Posterior vena cava (tissue), 2 donors: ENCODE results near the gene PARVA. TPM values are rescaled to one million over a fixed set of nuclear protein-coding genes. Genes with fewer than 3 reads are reported as not detected.

Experiments
- DNase-seq: peaks from one replicate; pipeline ENCODE4 v3.0.0-alpha.2; 2020; ENCODE audit warnings: low spot score
- intact Hi-C, 2 donors: fragments of 100-400 bp; cut with DNase I; formaldehyde crosslinking; loops; one replicate each; pipeline versions ENCODE4 v1.14.1 to v1.14.2; 2022 to 2023
- total RNA-seq, 2 donors: library from RNA; stranded (reverse); fragmentation: NEBNext Ultra II Directional; extraction: Animal tissue kit (Norgen Biotek cat#: 25700); gene quantifications; one replicate each; pipeline ENCODE4 v1.2.1, GENCODE V29; 2021
- donor health status: DM: yes; HTN: yes; CAD: no.
- donor health status: DM: yes; HTN: yes; CAD: no.

PARVA gene
- total RNA-seq, 2 donors from 2014 or later, result 151 to 172 TPM

- DNase-seq, result no peak
- intact Hi-C loops, result no loop called here
Measured at GRCh38 chr11:12473381-12473780, 96.0 kb downstream of the PARVA start.

DNA sequence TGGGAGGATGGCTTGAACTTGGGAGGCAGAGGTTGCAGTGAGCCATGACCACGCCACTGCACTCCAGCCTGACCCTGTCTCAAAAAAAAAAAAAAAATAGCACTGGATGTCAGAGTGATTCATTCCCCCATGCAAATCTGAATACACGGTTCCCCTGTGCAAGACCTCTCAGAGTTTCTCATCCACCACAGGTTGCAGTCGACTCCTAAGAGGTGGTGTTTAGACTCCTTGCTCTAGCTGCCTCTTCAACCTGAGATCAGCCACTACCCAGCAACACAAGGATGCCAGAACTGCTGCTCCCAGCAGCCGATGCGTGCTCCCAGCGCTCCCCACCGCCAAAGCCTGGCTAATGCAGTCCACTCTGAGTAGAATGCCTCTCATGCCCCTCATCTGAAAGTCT is 97.5 kb downstream of the PARVA start:
- intact Hi-C loops, result no loop called here
- no peak for DNase-seq

DNA sequence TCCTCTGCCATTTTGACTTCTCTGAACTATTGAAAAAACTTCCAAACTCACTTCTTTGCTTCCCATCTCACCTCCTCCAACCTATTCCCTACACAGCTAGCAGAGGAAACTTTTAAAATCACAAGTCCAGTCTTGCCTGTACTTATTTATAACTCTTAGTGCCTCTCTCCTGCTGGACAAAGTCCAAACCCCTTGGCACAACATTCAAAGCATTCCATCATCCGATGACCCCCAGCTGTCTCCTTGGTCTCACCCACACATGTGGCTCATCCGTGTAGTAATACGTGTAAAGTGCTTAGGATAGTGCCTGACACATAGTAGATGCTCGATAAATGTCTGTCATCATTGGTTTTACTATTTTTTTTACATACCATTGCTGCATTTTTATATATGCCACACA is 101.4 kb downstream of the PARVA start:
- intact Hi-C loops, result no loop called here
- no peak for DNase-seq

DNA sequence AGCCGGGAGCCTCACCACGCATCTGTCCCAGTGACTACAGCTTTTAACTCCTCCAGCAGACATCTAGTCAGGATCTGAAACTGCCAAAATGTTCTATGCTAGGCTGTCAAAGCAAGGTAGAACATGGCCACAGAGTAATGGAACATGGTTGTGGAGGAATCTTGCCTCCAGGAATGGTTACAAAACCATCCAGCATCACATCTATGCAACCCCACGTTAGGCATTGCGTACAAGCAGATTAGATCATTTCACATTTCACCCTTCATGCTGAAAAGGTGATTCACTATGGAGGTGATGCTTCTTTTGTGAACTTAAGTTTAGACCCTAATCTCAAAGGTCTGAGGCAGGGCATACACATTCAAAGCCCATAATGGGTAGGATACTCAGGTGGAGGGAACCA is 103.0 kb downstream of the PARVA start:
- intact Hi-C loops, result no loop called here
- DNase-seq, result no peak

GRCh38 chr11:12482839-12483238 is 105.5 kb downstream of the PARVA start:
- DNase-seq, result no peak
- intact Hi-C loops, result no loop called here

DNA sequence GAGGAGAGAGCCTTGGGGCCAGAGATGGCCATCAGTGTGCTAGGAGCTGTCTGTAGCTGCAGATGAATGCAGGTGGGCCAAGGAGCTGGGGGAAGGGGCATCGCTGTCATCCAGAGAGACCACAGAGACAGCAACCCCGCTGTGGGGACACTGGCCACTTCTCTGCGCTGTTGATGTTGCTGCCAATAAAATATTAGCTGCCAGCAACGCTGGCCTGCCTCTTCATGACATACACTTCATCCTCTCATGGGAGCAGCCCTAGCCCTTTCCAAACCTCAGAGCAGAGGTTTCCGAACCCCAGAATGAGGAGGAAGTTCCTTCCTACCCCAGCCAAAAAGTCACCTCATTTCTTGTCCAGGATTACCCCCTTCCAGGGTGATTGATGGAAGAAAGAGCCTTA is 106.2 kb downstream of the PARVA start:
- DNase-seq, result no peak
- intact Hi-C loops, result no loop called here

- no peak for DNase-seq
- intact Hi-C loops, result no loop called here
Measured at GRCh38 chr11:12485328-12485727, 108.0 kb downstream of the PARVA start.

DNA sequence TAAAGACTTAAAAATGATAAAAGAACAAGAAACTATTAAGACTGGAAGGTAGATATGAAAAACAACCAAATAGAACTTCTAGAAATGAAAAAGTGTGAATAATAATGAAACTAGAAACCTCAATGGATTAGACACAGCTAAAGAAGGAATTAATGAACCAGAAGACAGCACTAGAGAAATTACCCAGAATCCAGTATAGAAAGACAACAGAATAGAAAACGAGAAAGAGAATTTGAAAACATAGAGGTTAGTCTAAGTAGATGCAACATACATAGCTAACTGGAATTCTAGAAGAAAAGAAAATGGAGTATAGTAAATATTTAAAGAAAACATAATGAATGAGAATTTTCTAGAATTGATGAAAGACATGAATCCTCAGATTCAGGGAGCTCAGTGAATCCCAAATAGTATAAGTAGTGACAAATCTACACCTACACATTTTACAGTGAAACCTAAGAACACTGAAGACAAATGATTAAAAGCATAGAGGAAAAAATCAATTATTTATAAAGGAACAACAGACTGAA is 111.9 kb downstream of the PARVA start:
- intact Hi-C loops, result no loop called here
- DNase-seq, result no peak

- intact Hi-C loops, result no loop called here
- DNase-seq, result no peak
Measured at GRCh38 chr11:12494699-12495098, 117.3 kb downstream of the PARVA start.

DNA sequence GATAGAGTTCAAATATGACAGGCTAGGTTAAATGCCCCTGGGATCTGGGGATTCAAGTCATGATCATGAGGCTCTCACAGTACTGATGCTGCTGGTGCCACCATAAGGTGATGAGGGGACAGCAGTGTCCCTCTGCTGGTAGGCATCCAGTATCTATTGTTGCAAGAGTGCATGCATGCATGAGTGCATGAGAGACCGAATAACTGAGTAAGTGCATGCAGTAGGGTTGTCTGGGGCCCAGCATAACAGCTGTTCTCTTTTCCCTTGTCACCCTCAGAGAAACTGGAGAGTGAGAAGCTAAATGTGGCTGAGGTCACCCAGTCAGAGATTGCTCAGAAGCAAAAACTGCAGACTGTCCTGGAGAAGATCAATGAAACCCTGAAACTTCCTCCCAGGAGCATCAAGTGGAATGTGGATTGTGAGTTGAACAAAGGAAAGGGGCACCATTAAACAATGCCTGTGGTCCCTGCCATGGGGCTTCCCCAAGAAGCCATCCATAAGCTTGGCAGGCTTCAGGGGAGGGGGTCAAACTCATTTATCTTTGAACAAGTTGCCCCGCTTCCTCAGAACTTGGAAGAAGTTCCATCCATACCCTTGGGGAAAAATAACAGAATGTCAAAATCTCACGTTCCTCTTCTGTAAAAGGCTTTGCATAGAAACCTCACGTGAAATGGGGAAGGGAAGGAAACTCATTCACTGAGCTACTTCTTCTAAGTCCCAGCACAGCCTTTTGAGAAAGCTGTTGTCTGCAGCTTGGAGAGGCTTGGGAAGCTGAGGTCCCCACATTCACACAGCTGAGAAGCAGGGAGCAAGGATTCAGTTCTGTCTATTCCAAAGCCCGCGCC is 119.0 kb downstream of the PARVA start:
- intact Hi-C loops, result no loop called here

DNA sequence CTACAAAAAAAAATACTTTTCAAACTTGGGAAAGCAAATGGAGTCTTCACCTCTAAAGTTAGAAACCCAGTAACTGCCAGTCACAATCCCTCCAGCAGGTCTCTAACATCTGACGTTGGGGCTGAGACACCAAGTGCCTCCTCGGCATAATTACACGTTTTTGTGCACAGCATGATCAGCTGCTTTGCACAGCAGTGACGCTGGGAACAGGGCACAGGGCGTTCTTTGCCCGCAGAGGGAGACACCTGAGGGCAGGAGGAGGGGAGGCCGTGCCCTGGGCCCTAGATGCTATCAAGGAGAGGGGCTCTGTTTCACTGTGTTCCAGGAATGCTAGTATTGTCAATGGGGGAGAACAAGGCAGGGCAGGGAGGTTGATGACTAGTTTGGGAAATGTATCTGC is 120.1 kb downstream of the PARVA start:
- DNase-seq, result no peak
- intact Hi-C loops, result no loop called here

More for the DNA sequence above, 119.0 kb downstream of the PARVA start:
- no peak for DNase-seq

GRCh38 chr11:12499071-12499470 is 121.7 kb downstream of the PARVA start:
- intact Hi-C loops, result no loop called here
- DNase-seq, result no peak

- intact Hi-C loops, result no loop called here
Measured at GRCh38 chr11:12502046-12502445, 124.7 kb downstream of the PARVA start.

DNA sequence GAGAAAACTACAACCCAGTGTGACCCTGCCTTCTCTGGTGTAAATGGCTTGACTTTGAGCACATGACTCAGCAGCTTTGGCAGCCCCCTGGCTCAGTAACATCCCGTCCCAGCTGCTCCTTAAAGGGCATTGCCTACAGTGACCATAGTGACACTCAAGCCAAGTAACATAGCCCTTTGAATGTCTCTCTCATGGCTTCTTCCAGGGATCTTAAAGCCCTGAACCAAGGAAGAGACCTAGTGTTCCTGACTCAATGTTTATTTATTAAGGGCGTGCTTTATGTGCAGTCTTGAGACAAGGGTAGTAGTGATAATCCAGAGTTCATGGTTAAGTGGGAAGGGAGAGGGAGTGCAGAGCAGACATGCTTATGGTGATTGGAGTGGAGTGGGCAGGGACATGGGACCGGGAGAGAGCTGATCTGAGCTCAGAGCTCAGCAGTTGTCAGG is 125.7 kb downstream of the PARVA start:
- intact Hi-C loops, result no loop called here
- no peak for DNase-seq

More at GRCh38 chr11:12502046-12502445, 124.7 kb downstream of the PARVA start:
- no peak for DNase-seq

- no peak for DNase-seq
- intact Hi-C loops, result no loop called here
Measured at GRCh38 chr11:12503886-12504285, 126.5 kb downstream of the PARVA start.

- intact Hi-C loops, result no loop called here
- no peak for DNase-seq
Measured at GRCh38 chr11:12505183-12505582, 127.8 kb downstream of the PARVA start.

- intact Hi-C loops, result no loop called here
- no peak for DNase-seq
Measured at GRCh38 chr11:12506404-12506921, 129.1 kb downstream of the PARVA start.

DNA sequence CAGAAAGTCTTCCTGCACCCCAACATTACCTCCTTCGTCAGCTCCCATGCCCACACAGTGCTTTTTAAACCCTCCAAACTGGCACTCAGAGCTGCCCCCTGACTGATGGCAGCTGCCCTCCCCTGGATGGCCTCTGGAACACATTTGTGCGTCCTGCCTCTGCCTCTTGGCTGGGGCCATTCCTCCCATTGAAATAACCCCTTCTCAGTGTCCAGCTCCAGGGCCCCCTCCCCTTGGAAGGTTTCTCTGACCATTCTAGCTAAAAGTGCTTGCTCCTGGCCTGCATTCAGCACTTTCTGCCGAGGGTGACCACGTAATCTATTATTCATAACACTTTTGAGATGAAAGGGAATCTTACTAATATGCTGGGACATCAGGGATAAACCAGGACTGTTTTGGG is 130.0 kb downstream of the PARVA start:
- intact Hi-C loops, result no loop called here
- peak; percentile 60 for DNase-seq

- intact Hi-C loops, result no loop called here
- no peak for DNase-seq
Measured at GRCh38 chr11:12508151-12508751, 130.9 kb downstream of the PARVA start.

DNA sequence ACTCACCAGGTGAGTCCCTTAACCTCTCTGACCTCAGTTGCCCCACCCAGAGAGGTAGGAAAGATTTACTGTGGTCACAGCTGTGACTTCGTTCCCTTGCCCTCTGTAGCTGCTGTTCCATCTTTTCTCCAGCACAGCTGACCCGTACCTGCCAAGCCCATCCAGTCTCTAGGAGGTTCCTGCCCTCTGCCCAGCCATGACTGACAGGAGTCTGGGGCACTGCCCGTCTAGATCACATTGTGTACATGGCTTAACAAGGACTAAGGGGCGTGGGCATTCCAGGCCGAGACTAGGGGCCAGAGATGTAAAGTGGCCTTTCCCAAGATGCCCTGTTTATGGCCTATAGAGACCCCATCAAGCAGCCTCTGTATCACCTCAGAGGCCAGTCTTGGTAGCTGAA is 132.0 kb downstream of the PARVA start:
- intact Hi-C loops, result no loop called here
- no peak for DNase-seq
